Measurements from ENCODE around the gene ATP6V0D1. TPM values are rescaled to one million over a fixed set of nuclear protein-coding genes. Genes with fewer than 3 reads are reported as not detected.

The ATP6V0D1 gene
- total and polyA plus RNA-seq, 2 experiments from 2014 or later = 20.6 to 68.7 TPM

DNA sequence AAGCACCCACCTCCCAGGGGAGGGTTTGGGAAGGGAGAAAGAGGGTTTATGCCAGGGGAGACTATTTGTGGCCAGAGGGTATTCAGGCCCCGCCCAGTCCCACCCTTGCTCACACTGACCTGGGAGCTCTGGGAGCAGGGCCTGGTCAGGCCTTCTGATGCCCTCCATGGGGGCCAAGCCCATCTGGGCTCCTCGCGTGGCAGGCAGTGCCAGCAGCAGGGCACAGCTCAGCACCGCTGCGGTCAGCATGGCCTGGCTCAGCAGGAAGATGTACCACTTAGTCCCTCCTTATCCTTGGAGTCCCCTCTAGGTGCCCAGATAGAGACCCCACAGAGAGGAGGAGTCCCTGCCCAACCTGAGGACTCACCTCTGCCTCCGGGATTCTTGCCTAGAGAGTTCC, 2.2 kb upstream of the ATP6V0D1 start, which contains the start of gene AGRP:
Gene AGRP, minus strand, starts transcription at position 398 of the 400 bp plus-strand sequence. Its CDS starts 149 bp downstream, at position 249.
- Mint-ChIP-seq H3K27me3 (ENCODE audit: insufficient read depth, low read depth, poor library complexity) (peaks cover 45% of the 10 kb centered on the region), H3K9me3 (no peaks in the 10 kb centered on the region), H3K27ac (no peak within 1 kb of the TSS), H3K4me3 (no peak within 1 kb of the TSS), H3K36me3 (ENCODE audit: low read depth) (no peaks in the 10 kb centered on the region), H3K4me1 (peaks cover 5% of the 10 kb centered on the region; the same call in 2 of the 3 replicates)
- no peaks in the 10 kb centered on the region for H3K36me3 ChIP-seq (ENCODE audit: insufficient read depth)
- H3K4me3 ChIP-seq = no peak within 1 kb of the TSS
- H4K20me1 ChIP-seq (replicated peaks; ENCODE audit: insufficient read depth) = no peaks in the 10 kb centered on the region; the same call in 1 of the 2 replicates
- H3F3A ChIP-seq (replicated peaks; ENCODE audit: low read depth) = 0 out of 2 replicates have a peak, but pooled peaks cover 6% of the 10 kb centered on the region
- no peak within 1 kb of the TSS for H3K4me2 ChIP-seq
- H2AFZ ChIP-seq = no peak within 1 kb of the TSS
- DNase-seq (ENCODE audit: low spot score) = no peak
- H3K27me3 ChIP-seq (ENCODE audit: insufficient read depth) = peaks cover 26% of the 10 kb centered on the region
- ATAC-seq = no peak
- H3K27ac ChIP-seq (ENCODE audit: low read depth) = no peak within 1 kb of the TSS
- H3K4me1 ChIP-seq (ENCODE audit: insufficient read depth) = peaks cover 7% of the 10 kb centered on the region
- TF ChIP-seq NANOG (IDR thresholded peaks at IDR 0.05; ENCODE audit: borderline replicate concordance) (no peak), ZNF331 (CRISPR knock-in tag; IDR thresholded peaks at IDR 0.05; ENCODE audit: low read depth) (no peak), EZH2phosphoT487 (IDR thresholded peaks at IDR 0.05; ENCODE audit: unreplicated experiment) (no peak), ZNF114 (CRISPR knock-in tag; IDR thresholded peaks at IDR 0.05) (no peak), EZH2 (IDR thresholded peaks at IDR 0.05; ENCODE audit: low read depth, unreplicated experiment) (no peak), CREB1 (CRISPR knock-in tag; IDR thresholded peaks at IDR 0.05; ENCODE audit: low read depth) (no peak), POLR2AphosphoS5 (IDR thresholded peaks at IDR 0.05; ENCODE audit: low read depth) (no peak), STAT1 (IDR thresholded peaks at IDR 0.05; ENCODE audit: unreplicated experiment) (no peak), JUNB (IDR thresholded peaks at IDR 0.05; ENCODE audit: unreplicated experiment) (no peak)
- TF ChIP-seq, protein P1, sequence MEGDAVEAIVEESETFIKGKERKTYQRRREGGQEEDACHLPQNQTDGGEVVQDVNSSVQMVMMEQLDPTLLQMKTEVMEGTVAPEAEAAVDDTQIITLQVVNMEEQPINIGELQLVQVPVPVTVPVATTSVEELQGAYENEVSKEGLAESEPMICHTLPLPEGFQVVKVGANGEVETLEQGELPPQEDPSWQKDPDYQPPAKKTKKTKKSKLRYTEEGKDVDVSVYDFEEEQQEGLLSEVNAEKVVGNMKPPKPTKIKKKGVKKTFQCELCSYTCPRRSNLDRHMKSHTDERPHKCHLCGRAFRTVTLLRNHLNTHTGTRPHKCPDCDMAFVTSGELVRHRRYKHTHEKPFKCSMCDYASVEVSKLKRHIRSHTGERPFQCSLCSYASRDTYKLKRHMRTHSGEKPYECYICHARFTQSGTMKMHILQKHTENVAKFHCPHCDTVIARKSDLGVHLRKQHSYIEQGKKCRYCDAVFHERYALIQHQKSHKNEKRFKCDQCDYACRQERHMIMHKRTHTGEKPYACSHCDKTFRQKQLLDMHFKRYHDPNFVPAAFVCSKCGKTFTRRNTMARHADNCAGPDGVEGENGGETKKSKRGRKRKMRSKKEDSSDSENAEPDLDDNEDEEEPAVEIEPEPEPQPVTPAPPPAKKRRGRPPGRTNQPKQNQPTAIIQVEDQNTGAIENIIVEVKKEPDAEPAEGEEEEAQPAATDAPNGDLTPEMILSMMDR (conservative IDR thresholded peaks at IDR 0.05; ENCODE audit: low read depth in 2 of 2) = no peak
- TF ChIP-seq, protein P2, sequence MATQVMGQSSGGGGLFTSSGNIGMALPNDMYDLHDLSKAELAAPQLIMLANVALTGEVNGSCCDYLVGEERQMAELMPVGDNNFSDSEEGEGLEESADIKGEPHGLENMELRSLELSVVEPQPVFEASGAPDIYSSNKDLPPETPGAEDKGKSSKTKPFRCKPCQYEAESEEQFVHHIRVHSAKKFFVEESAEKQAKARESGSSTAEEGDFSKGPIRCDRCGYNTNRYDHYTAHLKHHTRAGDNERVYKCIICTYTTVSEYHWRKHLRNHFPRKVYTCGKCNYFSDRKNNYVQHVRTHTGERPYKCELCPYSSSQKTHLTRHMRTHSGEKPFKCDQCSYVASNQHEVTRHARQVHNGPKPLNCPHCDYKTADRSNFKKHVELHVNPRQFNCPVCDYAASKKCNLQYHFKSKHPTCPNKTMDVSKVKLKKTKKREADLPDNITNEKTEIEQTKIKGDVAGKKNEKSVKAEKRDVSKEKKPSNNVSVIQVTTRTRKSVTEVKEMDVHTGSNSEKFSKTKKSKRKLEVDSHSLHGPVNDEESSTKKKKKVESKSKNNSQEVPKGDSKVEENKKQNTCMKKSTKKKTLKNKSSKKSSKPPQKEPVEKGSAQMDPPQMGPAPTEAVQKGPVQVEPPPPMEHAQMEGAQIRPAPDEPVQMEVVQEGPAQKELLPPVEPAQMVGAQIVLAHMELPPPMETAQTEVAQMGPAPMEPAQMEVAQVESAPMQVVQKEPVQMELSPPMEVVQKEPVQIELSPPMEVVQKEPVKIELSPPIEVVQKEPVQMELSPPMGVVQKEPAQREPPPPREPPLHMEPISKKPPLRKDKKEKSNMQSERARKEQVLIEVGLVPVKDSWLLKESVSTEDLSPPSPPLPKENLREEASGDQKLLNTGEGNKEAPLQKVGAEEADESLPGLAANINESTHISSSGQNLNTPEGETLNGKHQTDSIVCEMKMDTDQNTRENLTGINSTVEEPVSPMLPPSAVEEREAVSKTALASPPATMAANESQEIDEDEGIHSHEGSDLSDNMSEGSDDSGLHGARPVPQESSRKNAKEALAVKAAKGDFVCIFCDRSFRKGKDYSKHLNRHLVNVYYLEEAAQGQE (IDR thresholded peaks at IDR 0.05; ENCODE audit: unreplicated experiment) = no peak
- TF ChIP-seq, protein P3, sequence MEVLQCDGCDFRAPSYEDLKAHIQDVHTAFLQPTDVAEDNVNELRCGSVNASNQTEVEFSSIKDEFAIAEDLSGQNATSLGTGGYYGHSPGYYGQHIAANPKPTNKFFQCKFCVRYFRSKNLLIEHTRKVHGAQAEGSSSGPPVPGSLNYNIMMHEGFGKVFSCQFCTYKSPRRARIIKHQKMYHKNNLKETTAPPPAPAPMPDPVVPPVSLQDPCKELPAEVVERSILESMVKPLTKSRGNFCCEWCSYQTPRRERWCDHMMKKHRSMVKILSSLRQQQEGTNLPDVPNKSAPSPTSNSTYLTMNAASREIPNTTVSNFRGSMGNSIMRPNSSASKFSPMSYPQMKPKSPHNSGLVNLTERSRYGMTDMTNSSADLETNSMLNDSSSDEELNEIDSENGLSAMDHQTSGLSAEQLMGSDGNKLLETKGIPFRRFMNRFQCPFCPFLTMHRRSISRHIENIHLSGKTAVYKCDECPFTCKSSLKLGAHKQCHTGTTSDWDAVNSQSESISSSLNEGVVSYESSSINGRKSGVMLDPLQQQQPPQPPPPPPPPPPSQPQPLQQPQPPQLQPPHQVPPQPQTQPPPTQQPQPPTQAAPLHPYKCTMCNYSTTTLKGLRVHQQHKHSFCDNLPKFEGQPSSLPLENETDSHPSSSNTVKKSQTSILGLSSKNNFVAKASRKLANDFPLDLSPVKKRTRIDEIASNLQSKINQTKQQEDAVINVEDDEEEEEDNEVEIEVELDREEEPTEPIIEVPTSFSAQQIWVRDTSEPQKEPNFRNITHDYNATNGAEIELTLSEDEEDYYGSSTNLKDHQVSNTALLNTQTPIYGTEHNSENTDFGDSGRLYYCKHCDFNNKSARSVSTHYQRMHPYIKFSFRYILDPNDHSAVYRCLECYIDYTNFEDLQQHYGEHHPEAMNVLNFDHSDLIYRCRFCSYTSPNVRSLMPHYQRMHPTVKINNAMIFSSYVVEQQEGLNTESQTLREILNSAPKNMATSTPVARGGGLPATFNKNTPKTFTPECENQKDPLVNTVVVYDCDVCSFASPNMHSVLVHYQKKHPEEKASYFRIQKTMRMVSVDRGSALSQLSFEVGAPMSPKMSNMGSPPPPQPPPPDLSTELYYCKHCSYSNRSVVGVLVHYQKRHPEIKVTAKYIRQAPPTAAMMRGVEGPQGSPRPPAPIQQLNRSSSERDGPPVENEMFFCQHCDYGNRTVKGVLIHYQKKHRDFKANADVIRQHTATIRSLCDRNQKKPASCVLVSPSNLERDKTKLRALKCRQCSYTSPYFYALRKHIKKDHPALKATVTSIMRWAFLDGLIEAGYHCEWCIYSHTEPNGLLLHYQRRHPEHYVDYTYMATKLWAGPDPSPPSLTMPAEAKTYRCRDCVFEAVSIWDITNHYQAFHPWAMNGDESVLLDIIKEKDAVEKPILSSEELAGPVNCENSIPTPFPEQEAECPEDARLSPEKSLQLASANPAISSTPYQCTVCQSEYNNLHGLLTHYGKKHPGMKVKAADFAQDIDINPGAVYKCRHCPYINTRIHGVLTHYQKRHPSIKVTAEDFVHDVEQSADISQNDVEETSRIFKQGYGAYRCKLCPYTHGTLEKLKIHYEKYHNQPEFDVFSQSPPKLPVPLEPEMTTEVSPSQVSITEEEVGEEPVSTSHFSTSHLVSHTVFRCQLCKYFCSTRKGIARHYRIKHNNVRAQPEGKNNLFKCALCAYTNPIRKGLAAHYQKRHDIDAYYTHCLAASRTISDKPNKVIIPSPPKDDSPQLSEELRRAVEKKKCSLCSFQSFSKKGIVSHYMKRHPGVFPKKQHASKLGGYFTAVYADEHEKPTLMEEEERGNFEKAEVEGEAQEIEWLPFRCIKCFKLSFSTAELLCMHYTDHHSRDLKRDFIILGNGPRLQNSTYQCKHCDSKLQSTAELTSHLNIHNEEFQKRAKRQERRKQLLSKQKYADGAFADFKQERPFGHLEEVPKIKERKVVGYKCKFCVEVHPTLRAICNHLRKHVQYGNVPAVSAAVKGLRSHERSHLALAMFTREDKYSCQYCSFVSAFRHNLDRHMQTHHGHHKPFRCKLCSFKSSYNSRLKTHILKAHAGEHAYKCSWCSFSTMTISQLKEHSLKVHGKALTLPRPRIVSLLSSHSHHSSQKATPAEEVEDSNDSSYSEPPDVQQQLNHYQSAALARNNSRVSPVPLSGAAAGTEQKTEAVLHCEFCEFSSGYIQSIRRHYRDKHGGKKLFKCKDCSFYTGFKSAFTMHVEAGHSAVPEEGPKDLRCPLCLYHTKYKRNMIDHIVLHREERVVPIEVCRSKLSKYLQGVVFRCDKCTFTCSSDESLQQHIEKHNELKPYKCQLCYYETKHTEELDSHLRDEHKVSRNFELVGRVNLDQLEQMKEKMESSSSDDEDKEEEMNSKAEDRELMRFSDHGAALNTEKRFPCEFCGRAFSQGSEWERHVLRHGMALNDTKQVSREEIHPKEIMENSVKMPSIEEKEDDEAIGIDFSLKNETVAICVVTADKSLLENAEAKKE (CRISPR knock-in tag; IDR thresholded peaks at IDR 0.05) = no peak
- TF ChIP-seq, protein P4, sequence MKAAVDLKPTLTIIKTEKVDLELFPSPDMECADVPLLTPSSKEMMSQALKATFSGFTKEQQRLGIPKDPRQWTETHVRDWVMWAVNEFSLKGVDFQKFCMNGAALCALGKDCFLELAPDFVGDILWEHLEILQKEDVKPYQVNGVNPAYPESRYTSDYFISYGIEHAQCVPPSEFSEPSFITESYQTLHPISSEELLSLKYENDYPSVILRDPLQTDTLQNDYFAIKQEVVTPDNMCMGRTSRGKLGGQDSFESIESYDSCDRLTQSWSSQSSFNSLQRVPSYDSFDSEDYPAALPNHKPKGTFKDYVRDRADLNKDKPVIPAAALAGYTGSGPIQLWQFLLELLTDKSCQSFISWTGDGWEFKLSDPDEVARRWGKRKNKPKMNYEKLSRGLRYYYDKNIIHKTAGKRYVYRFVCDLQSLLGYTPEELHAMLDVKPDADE (IDR thresholded peaks at IDR 0.05) = no peak
- H3K9me2 ChIP-seq (ENCODE audit: insufficient read depth) = no peaks in the 10 kb centered on the region
- H3K79me2 ChIP-seq (replicated peaks; ENCODE audit: insufficient read depth) = peaks cover 16% of the 10 kb centered on the region
